Activated CD4-positive, alpha-beta memory T cell treated with anti-CD3 and anti-CD28 coated beads, Interleukin-2, amount 10 ng/mL, durations not matched to agents 7 days and 5 days (primary cell): Measurements from ENCODE around the gene HSPH1. TPM values are rescaled to one million over a fixed set of nuclear protein-coding genes. Genes with fewer than 3 reads are reported as not detected.

Experiments used
- CTCF ChIA-PET: fragments of 350-600 bp; sonication (Branson Sonifier 250); formaldehyde crosslinking; loops from one replicate; lab custom pipeline; 2021; ENCODE audit warnings: antibody characterized with exemption, inconsistent platforms; lab: Charles Lee
- POLR2A ChIA-PET: fragments of 350-600 bp; sonication (Branson Sonifier 250); formaldehyde crosslinking; loops from one replicate; lab custom pipeline; 2021; ENCODE audit warnings: antibody characterized with exemption; lab: Charles Lee
- DNase-seq: peaks from one replicate; pipeline ENCODE4 v3.0.0-alpha.2; 2020
- H3K27ac Mint-ChIP-seq: one replicate; pipeline ENCODE4 v1.8.0; 2021; ENCODE audit warnings: mild to moderate bottlenecking, mixed read lengths
- H3K27me3 Mint-ChIP-seq: one replicate; pipeline ENCODE4 v1.8.0; 2021; ENCODE audit warnings: mixed read lengths
- H3K36me3 Mint-ChIP-seq: one replicate; pipeline ENCODE4 v1.8.0; 2021; ENCODE audit warnings: low read depth, mixed read lengths
- H3K4me1 Mint-ChIP-seq: one replicate; pipeline ENCODE4 v1.8.0; 2021; ENCODE audit warnings: mixed read lengths
- H3K4me3 Mint-ChIP-seq: one replicate; pipeline ENCODE4 v1.8.0; 2021; ENCODE audit warnings: mild to moderate bottlenecking, mixed read lengths
- H3K9me3 Mint-ChIP-seq: one replicate; pipeline ENCODE4 v1.8.0; 2021; ENCODE audit warnings: mixed read lengths
- total RNA-seq, 2 experiments: library from RNA; stranded (reverse); gene quantifications; one replicate each; pipeline ENCODE4 v1.2.3, GENCODE V29; 2021

HSPH1 gene
- total RNA-seq, 2 experiments from 2014 or later: 95.4 to 103 TPM

DNA sequence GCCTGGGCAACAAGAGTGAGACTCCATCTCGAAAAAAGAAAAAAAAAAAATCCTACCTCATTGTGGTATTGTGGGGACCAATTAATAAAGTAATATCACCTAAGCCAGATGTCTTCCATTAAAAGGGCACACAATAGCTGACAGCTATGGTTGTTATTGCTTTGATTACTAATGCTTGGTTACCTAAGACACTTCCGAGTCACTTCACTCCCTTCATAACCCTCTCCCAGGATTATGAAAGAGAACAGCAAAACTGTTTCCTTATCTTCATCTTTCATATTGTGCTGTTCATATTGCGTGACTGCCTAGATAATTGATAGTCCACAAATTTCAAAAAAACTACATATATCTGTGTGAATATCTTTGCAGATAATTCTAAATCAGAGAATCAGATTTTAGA is 10.3 kb upstream of the HSPH1 start:
- CTCF ChIA-PET: no interaction called here

DNA sequence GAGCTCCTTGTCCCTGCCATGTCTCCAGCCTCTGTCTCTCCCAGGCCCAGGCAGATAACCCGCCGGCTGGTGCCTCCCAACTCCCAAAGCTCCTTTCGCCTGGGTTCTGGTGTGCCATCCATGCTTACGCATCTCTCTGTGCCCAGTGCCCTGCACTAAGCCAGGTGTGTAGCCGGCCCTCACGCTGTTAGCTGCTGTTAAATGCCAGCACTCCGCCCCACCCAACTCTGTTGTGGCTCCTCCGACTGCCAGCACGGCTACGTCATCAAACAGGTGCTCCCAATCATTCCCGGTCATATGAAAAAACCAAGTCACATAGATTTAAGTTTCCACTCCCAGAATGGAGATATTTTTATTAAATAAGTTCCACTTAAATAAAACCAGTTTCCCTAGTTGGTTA is 7.0 kb upstream of the HSPH1 start:
- CTCF ChIA-PET: interaction anchor here (1.0 kb wide), 1 partner anchor 31 kb away, joined by 5 read pairs; the partner anchor contains the start of gene B3GLCT
- H3K4me1 Mint-ChIP-seq: peaks cover 27% of the 10 kb centered on the region
- peaks cover 7% of the 10 kb centered on the region for H3K27me3 Mint-ChIP-seq
- POLR2A ChIA-PET: no interaction called here
- no peaks in the 10 kb centered on the region for H3K9me3 Mint-ChIP-seq
- no peak for DNase-seq
- H3K27ac Mint-ChIP-seq: no peak overlapping the region
- no peaks in the 10 kb centered on the region for H3K36me3 Mint-ChIP-seq
- H3K4me3 Mint-ChIP-seq: no peak overlapping the region

More for the DNA sequence above, 10.3 kb upstream of the HSPH1 start:
- Mint-ChIP-seq H3K4me1 (peaks cover 25% of the 10 kb centered on the region), H3K9me3 (no peaks in the 10 kb centered on the region), H3K36me3 (no peaks in the 10 kb centered on the region), H3K27me3 (peaks cover 7% of the 10 kb centered on the region), H3K4me3 (no peak overlapping the region), H3K27ac (no peak overlapping the region)
- POLR2A ChIA-PET: no interaction called here
- no peak for DNase-seq

DNA sequence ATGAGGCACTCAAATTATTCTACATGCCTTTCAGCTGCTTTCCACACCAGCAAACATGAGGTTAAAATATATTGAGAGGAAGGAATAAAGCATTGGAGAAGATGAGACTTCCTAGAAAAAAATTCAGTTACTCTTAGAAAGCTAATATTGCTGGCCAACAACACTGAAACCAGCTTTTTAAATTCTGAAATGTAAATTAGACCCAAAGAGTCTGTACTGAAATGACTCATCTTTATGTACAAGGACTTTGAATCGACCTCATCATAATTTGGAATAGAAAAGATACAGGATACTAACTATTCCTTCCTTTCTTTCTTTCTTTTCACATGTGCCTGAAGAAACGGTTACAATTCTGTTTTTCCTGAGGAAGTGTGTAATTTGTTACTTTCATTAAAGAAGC is 6.5 kb upstream of the HSPH1 start:
- peaks cover 5% of the 10 kb centered on the region for H3K27me3 Mint-ChIP-seq
- H3K27ac Mint-ChIP-seq: no peak overlapping the region
- H3K9me3 Mint-ChIP-seq: no peaks in the 10 kb centered on the region
- no peak for DNase-seq
- CTCF ChIA-PET: interaction anchor here (1.0 kb wide), 1 partner anchor 31 kb away, joined by 5 read pairs; the partner anchor contains the start of gene B3GLCT
- H3K36me3 Mint-ChIP-seq: no peaks in the 10 kb centered on the region
- POLR2A ChIA-PET: no interaction called here
- peaks cover 32% of the 10 kb centered on the region for H3K4me1 Mint-ChIP-seq
- no peak overlapping the region for H3K4me3 Mint-ChIP-seq

GRCh38 chr13:31167490-31167889 is 5.8 kb upstream of the HSPH1 start:
- Mint-ChIP-seq H3K9me3 (no peaks in the 10 kb centered on the region), H3K4me1 (peaks cover 37% of the 10 kb centered on the region), H3K4me3 (no peak overlapping the region), H3K27ac (no peak overlapping the region), H3K36me3 (no peaks in the 10 kb centered on the region), H3K27me3 (peaks cover 2% of the 10 kb centered on the region)
- ChIA-PET POLR2A (interaction anchor here (0.7 kb wide), 1 partner anchor 380 kb away, joined by 3 read pairs; no protein-coding TSS in a partner anchor), CTCF (interaction anchor here (1.0 kb wide), 1 partner anchor 32 kb away, joined by 5 read pairs; the partner anchor contains the start of gene B3GLCT)
- DNase-seq: no peak

DNA sequence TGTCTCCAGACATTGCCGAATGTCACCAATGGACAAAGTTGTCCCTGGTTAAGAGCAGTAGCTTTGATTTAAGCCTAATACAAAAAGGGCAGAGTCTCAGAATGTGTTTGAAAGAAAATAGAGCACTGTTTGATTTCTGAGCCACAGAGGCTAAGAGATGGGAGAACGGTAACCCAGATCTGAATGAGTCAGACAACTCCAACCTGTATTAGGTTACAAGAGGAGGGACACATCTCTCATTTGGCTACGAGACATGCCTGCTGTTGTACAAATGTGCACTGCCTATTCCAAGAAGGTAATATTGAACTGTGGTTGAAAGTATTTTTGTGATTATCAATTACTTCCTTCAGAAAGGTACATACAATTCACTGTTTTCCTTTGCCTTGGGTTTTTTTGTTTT is 4.9 kb upstream of the HSPH1 start:
- CTCF ChIA-PET: no interaction called here
- no peak overlapping the region for H3K4me3 Mint-ChIP-seq

GRCh38 chr13:31162151-31163008 is 676 bp upstream of the HSPH1 start:
- ChIA-PET CTCF (interaction anchor here (0.7 to 5.2 kb wide), 2 partner anchors 38 to 72 kb away, joined by 3 to 19 read pairs; partner anchors contain the start of gene B3GLCT), POLR2A (interaction anchor here (0.8 to 2.5 kb wide), 4 partner anchors 9 to 118 kb away, joined by 4 to 15 read pairs (median 6); no protein-coding TSS in a partner anchor)
- Mint-ChIP-seq H3K4me3 (peak overlapping the region; percentile 94), H3K36me3 (peaks cover 21% of the 10 kb centered on the region), H3K9me3 (no peaks in the 10 kb centered on the region), H3K27ac (peak overlapping the region; percentile 96), H3K4me1 (peaks cover 42% of the 10 kb centered on the region), H3K27me3 (no peaks in the 10 kb centered on the region)
- peak; percentile 97 for DNase-seq

More for the DNA sequence above, 4.9 kb upstream of the HSPH1 start:
- no peaks in the 10 kb centered on the region for H3K27me3 Mint-ChIP-seq
- no peak for DNase-seq
- peaks cover 37% of the 10 kb centered on the region for H3K4me1 Mint-ChIP-seq
- H3K9me3 Mint-ChIP-seq: no peaks in the 10 kb centered on the region
- H3K27ac Mint-ChIP-seq: no peak overlapping the region
- POLR2A ChIA-PET: interaction anchor here (0.7 kb wide), 1 partner anchor 379 kb away, joined by 3 read pairs; no protein-coding TSS in a partner anchor
- H3K36me3 Mint-ChIP-seq: peaks cover 4% of the 10 kb centered on the region

GRCh38 chr13:31160857-31161556 is 697 bp downstream of the HSPH1 start:
- ChIA-PET CTCF (interaction anchor here (0.8 to 5.2 kb wide), 7 partner anchors 10 to 182 kb away, joined by 3 to 19 read pairs (median 7); partner anchors contain the start of gene B3GLCT), POLR2A (interaction anchor here (1.1 to 2.7 kb wide), 8 partner anchors 9 to 787 kb away, joined by 3 to 20 read pairs (median 10); partner anchors contain the start of gene B3GLCT)
- Mint-ChIP-seq H3K4me1 (peaks cover 48% of the 10 kb centered on the region), H3K27ac (peak overlapping the region; percentile 96), H3K36me3 (peaks cover 29% of the 10 kb centered on the region), H3K4me3 (peak overlapping the region; percentile 94), H3K27me3 (no peaks in the 10 kb centered on the region), H3K9me3 (no peaks in the 10 kb centered on the region)
- peak; percentile 78 for DNase-seq

- Mint-ChIP-seq H3K36me3 (peaks cover 42% of the 10 kb centered on the region), H3K4me3 (peak overlapping the region; percentile 94), H3K4me1 (peaks cover 53% of the 10 kb centered on the region), H3K9me3 (no peaks in the 10 kb centered on the region), H3K27ac (peak overlapping the region; percentile 61), H3K27me3 (no peaks in the 10 kb centered on the region)
- ChIA-PET POLR2A (interaction anchor here (1.3 to 2.7 kb wide), 7 partner anchors 8 to 543 kb away, joined by 3 to 20 read pairs (median 4); no protein-coding TSS in a partner anchor), CTCF (interaction anchor here (0.9 to 5.2 kb wide), 5 partner anchors 9 to 115 kb away, joined by 3 to 19 read pairs (median 4); partner anchors contain the start of gene B3GLCT)
- no peak for DNase-seq
These were observed 2.4 kb downstream of the HSPH1 start for GRCh38 chr13:31159306-31159705.

GRCh38 chr13:31154939-31155338 is 6.8 kb downstream of the HSPH1 start:
- no peak overlapping the region for H3K27ac Mint-ChIP-seq
- H3K27me3 Mint-ChIP-seq: no peaks in the 10 kb centered on the region
- CTCF ChIA-PET: no interaction called here
- peaks cover 46% of the 10 kb centered on the region for H3K4me1 Mint-ChIP-seq
- H3K4me3 Mint-ChIP-seq: no peak overlapping the region
- POLR2A ChIA-PET: no interaction called here
- no peak for DNase-seq
- H3K9me3 Mint-ChIP-seq: no peaks in the 10 kb centered on the region
- peaks cover 66% of the 10 kb centered on the region for H3K36me3 Mint-ChIP-seq

DNA sequence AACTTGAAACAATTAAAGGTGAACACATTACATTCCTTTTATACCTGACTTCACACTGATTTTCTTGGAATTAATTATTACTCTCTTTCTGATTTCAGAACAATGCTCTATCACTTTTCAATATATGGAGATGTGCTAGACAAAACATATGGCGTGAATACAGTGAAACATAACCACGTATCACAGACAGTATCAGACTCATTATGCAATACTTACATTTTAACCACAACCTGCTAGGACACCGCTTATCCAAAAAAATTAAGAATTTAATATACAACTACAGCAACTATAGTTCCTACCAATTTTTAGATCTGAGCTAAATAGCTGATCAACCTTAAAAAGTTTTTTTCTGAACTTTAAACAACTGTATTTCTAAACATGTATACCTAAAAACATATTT is 9.9 kb downstream of the HSPH1 start:
- DNase-seq: no peak
- Mint-ChIP-seq H3K27ac (no peak overlapping the region), H3K27me3 (no peaks in the 10 kb centered on the region), H3K9me3 (no peaks in the 10 kb centered on the region), H3K4me3 (no peak overlapping the region), H3K4me1 (peaks cover 22% of the 10 kb centered on the region), H3K36me3 (peaks cover 75% of the 10 kb centered on the region)
- ChIA-PET POLR2A (interaction anchor here (0.8 to 3.5 kb wide), 2 partner anchors 8 to 10 kb away, joined by 3 to 20 read pairs; no protein-coding TSS in a partner anchor), CTCF (interaction anchor here (1.9 to 2.4 kb wide), 2 partner anchors 9 to 173 kb away, joined by 7 read pairs; no protein-coding TSS in a partner anchor)

- Mint-ChIP-seq H3K36me3 (peaks cover 78% of the 10 kb centered on the region), H3K27ac (peak overlapping the region; percentile 37), H3K27me3 (no peaks in the 10 kb centered on the region), H3K4me1 (peaks cover 22% of the 10 kb centered on the region), H3K4me3 (no peak overlapping the region), H3K9me3 (no peaks in the 10 kb centered on the region)
- DNase-seq: no peak
- ChIA-PET CTCF (interaction anchor here (1.1 to 2.4 kb wide), 5 partner anchors 9 to 172 kb away, joined by 3 to 9 read pairs (median 7); no protein-coding TSS in a partner anchor), POLR2A (interaction anchor here (3.5 kb wide), 1 partner anchor 10 kb away, joined by 20 read pairs; no protein-coding TSS in a partner anchor)
These were observed 11.3 kb downstream of the HSPH1 start for GRCh38 chr13:31150315-31150985.

GRCh38 chr13:31149604-31150003 is 12.1 kb downstream of the HSPH1 start:
- POLR2A ChIA-PET: interaction anchor here (1.0 to 3.5 kb wide), 3 partner anchors 10 to 11 kb away, joined by 3 to 20 read pairs (median 4); no protein-coding TSS in a partner anchor
- Mint-ChIP-seq H3K4me3 (no peak overlapping the region), H3K4me1 (peaks cover 22% of the 10 kb centered on the region), H3K36me3 (peaks cover 80% of the 10 kb centered on the region), H3K27ac (no peak overlapping the region), H3K27me3 (no peaks in the 10 kb centered on the region), H3K9me3 (no peaks in the 10 kb centered on the region)
- no peak for DNase-seq
- CTCF ChIA-PET: interaction anchor here (1.1 to 2.2 kb wide), 2 partner anchors 10 to 98 kb away, joined by 3 to 9 read pairs; no protein-coding TSS in a partner anchor
